Ishikawa (cell line): ENCODE results near the gene XRCC4.

Source experiments
- CEBPB ChIP-seq: IDR thresholded peaks from 2 replicates; pipeline ENCODE4 v1.6.1; 2012
- CREB1 ChIP-seq: IDR thresholded peaks from 2 replicates; pipeline ENCODE4 v1.6.1; 2012; ENCODE audit warnings: low read depth
- EGR1 ChIP-seq: IDR thresholded peaks from 2 replicates; pipeline ENCODE4 v1.6.1; 2012
- EP300 ChIP-seq: IDR thresholded peaks from 2 replicates; pipeline ENCODE4 v1.6.1; 2012; ENCODE audit warnings: borderline replicate concordance
- FOXM1 ChIP-seq: IDR thresholded peaks from 2 replicates; pipeline ENCODE4 v1.6.1; 2012; ENCODE audit warnings: low read depth, borderline replicate concordance
- MAX ChIP-seq: IDR thresholded peaks from 2 replicates; pipeline ENCODE4 v1.6.1; 2012
- NFIC ChIP-seq: IDR thresholded peaks from 2 replicates; pipeline ENCODE4 v1.6.1; 2012
- RAD21 ChIP-seq: IDR thresholded peaks from 2 replicates; pipeline ENCODE4 v1.6.1; 2012; ENCODE audit warnings: low read depth
- REST ChIP-seq: IDR thresholded peaks from 2 replicates; pipeline ENCODE4 v1.6.1; 2012; ENCODE audit warnings: low read depth, mild to moderate bottlenecking
- TAF1 ChIP-seq: IDR thresholded peaks from 2 replicates; pipeline ENCODE4 v1.6.1; 2012; ENCODE audit warnings: low read depth, mild to moderate bottlenecking
- TCF12 ChIP-seq: IDR thresholded peaks from 2 replicates; pipeline ENCODE4 v1.6.1; 2012; ENCODE audit warnings: low read depth
- TEAD4 ChIP-seq: IDR thresholded peaks from 2 replicates; pipeline ENCODE4 v1.6.1; 2012
- USF1 ChIP-seq: IDR thresholded peaks from 2 replicates; pipeline ENCODE4 v1.6.1; 2012
- YY1 ChIP-seq: IDR thresholded peaks from 2 replicates; pipeline ENCODE4 v1.6.1; 2012; ENCODE audit warnings: low read depth
- ZBTB7A ChIP-seq: IDR thresholded peaks from 2 replicates; pipeline ENCODE4 v1.6.1; 2012; ENCODE audit warnings: low read depth

The XRCC4 gene

GRCh38 chr5:83368835-83369234, 291.5 kb downstream of the XRCC4 start:
- no peak for TF ChIP-seq RAD21
- TF ChIP-seq MAX, result no peak
- TF ChIP-seq CREB1, result no peak
- no peak for TF ChIP-seq TAF1
- no peak for TF ChIP-seq FOXM1
- no peak for TF ChIP-seq USF1
- no peak for TF ChIP-seq CEBPB
- TF ChIP-seq REST, result no peak
- no peak for TF ChIP-seq YY1
- no peak for TF ChIP-seq ZBTB7A
- TF ChIP-seq NFIC, result no peak
- no peak for TF ChIP-seq EP300
- TF ChIP-seq EGR1, result no peak

- TF ChIP-seq YY1, result no peak
- TF ChIP-seq REST, result no peak
- TF ChIP-seq EGR1, result no peak
- no peak for TF ChIP-seq NFIC
- no peak for TF ChIP-seq EP300
- TF ChIP-seq CEBPB, result no peak
- TF ChIP-seq FOXM1, result no peak
- TF ChIP-seq TAF1, result no peak
- no peak for TF ChIP-seq MAX
- no peak for TF ChIP-seq TEAD4
- no peak for TF ChIP-seq TCF12
- no peak for TF ChIP-seq CREB1
- TF ChIP-seq ZBTB7A, result no peak
- TF ChIP-seq RAD21, result no peak
These were observed 293.6 kb downstream of the XRCC4 start for GRCh38 chr5:83370957-83371356.

GRCh38 chr5:83371726-83372125, 294.4 kb downstream of the XRCC4 start:
- TF ChIP-seq TCF12 (no peak), YY1 (no peak), CEBPB (no peak), NFIC (no peak), USF1 (no peak), EGR1 (no peak), TEAD4 (no peak), RAD21 (no peak), MAX (no peak)

- TF ChIP-seq YY1 (no peak), CREB1 (no peak), NFIC (no peak), RAD21 (no peak), FOXM1 (no peak), TEAD4 (no peak), ZBTB7A (no peak), MAX (no peak), REST (no peak), EGR1 (no peak), TAF1 (no peak), EP300 (no peak), TCF12 (no peak), CEBPB (no peak), USF1 (no peak)
These were observed 297.2 kb downstream of the XRCC4 start for GRCh38 chr5:83374547-83374946.
